ENCODE results near the gene NOTCH2. TPM values are rescaled to one million over a fixed set of nuclear protein-coding genes. Genes with fewer than 3 reads are reported as not detected.

Gene NOTCH2
- total RNA-seq, 1 donor: 119 TPM

GRCh38 chr1:119883826-119884225 lies 185.6 kb downstream of the NOTCH2 start:
- no peak for DNase-seq (ENCODE audit: low read depth in 2 of 3, low spot score in 2 of 3)

GRCh38 chr1:119882132-119883049 lies 187.1 kb downstream of the NOTCH2 start:
- no peak for DNase-seq (ENCODE audit: low read depth in 2 of 3, low spot score in 2 of 3)

GRCh38 chr1:119879510-119880434 lies 189.7 kb downstream of the NOTCH2 start:
- DNase-seq (ENCODE audit: low read depth in 2 of 3, low spot score in 2 of 3): no peak

- DNase-seq (ENCODE audit: low read depth in 2 of 3, low spot score in 2 of 3): no peak
Observed at GRCh38 chr1:119878171-119878570, 191.3 kb downstream of the NOTCH2 start.

GRCh38 chr1:119874186-119874585 lies 195.3 kb downstream of the NOTCH2 start:
- no peak for DNase-seq (ENCODE audit: low read depth in 2 of 3, low spot score in 2 of 3)

GRCh38 chr1:119873135-119874015 lies 196.1 kb downstream of the NOTCH2 start:
- no peak for DNase-seq (ENCODE audit: low read depth in 2 of 3, low spot score in 2 of 3)

- DNase-seq (ENCODE audit: low read depth in 2 of 3, low spot score in 2 of 3): no peak
Observed at GRCh38 chr1:119871881-119872280, 197.6 kb downstream of the NOTCH2 start.

- DNase-seq (ENCODE audit: low read depth in 2 of 3, low spot score in 2 of 3): peak in 2 of 3 donors; percentile 67 to 84
Observed at GRCh38 chr1:119870917-119871596, 198.4 kb downstream of the NOTCH2 start.

- no peak for DNase-seq (ENCODE audit: low read depth in 2 of 3, low spot score in 2 of 3)
Observed at GRCh38 chr1:119869995-119870394, 199.5 kb downstream of the NOTCH2 start.

- DNase-seq (ENCODE audit: low read depth in 2 of 3, low spot score in 2 of 3): no peak
Observed at GRCh38 chr1:119868176-119868575, 201.3 kb downstream of the NOTCH2 start.

GRCh38 chr1:119866451-119866850 lies 203.0 kb downstream of the NOTCH2 start:
- no peak for DNase-seq (ENCODE audit: low read depth in 2 of 3, low spot score in 2 of 3)

GRCh38 chr1:119865627-119866026 lies 203.8 kb downstream of the NOTCH2 start:
- DNase-seq (ENCODE audit: low read depth in 2 of 3, low spot score in 2 of 3): no peak

GRCh38 chr1:119862276-119862675 lies 207.2 kb downstream of the NOTCH2 start:
- no peak for DNase-seq (ENCODE audit: low read depth in 2 of 3, low spot score in 2 of 3)

Other genes starting within 250 kb of the NOTCH2 start
- gene ADAM30, start 173.1 kb downstream of the NOTCH2 start, total RNA-seq: not detected
- 15.9 TPM for gene SEC22B, start 106.9 kb upstream of the NOTCH2 start, total RNA-seq

All from hematopoietic multipotent progenitor cell (in vitro differentiated cells).